ENCODE measurements around the gene RALA.

Gene RALA

DNA sequence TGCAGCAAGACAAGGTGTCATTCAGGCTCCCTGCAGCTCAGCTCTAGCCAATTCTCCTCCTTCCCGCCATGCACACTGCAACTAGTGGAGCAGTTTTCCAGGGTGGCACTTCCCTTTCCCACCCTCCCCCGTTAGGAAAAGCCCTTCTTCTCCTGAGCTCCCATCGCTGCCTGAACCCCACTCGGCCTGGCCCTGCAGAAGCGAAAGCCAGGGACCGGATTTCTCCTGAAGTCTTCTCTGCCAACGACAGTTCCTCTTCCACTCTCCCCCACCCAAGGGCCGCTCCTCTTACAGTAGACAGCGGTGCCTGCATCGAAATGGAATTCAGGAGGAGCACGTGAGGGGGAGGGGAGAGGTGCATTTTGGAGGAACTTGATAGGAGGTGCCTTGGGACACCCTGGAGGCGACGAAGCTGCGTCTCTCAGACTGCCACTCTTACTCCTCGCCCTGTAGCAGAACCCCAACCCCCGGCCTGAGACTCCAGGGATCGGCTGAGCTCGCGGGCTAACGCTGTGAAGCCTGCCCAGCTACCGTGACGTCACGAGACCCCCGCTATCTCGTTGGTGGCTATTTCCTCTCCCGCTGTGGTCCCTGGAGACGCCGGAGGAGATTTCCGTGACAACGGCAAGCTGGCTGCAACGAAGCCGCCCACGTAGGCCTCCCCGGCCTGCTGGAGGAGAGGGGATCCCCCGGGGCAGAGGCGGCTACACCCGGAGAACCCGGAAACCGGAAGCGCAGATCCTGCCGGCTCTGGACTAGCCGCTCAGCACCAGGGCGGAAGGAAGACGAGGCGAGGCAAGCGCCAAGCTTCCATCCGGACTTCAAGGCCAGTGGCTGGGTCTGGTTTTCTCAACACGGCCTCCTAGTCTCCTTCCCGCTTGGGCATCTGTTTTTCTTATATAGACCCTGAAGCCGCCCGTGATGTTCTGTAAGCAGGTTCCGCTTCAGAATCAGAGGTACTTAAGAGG is 109.7 kb downstream of the RALA start:
- no peaks in the 10 kb centered on the region for H4K20me1 ChIP-seq (ENCODE audit: insufficient read depth, low read length)
- peak overlapping the region; percentile 60; the same call in 1 of the 2 replicates for H2AFZ ChIP-seq (ENCODE audit: low read length)
- H3K36me3 ChIP-seq (ENCODE audit: insufficient read depth, low read length) = peaks cover 12% of the 10 kb centered on the region
- H3K79me2 ChIP-seq (ENCODE audit: insufficient read depth, low read length) = peaks cover 20% of the 10 kb centered on the region
- no peaks in the 10 kb centered on the region for H3F3A ChIP-seq (ENCODE audit: insufficient read depth, low read length)
- H3K27me3 ChIP-seq (ENCODE audit: insufficient read depth, low read length) = no peaks in the 10 kb centered on the region
- no peaks in the 10 kb centered on the region for H3K9me2 ChIP-seq (ENCODE audit: low read depth, low read length)
- H3K4me1 ChIP-seq (ENCODE audit: insufficient read depth, low read length, severe bottlenecking) = peaks cover 42% of the 10 kb centered on the region
- peak overlapping the region; percentile 80 for H3K4me3 ChIP-seq (ENCODE audit: low read depth, low read length, poor library complexity, severe bottlenecking)
- H3K9me3 ChIP-seq (ENCODE audit: low read length) = no peaks in the 10 kb centered on the region
- no peak for TF ChIP-seq EZH2 (IDR thresholded peaks at IDR 0.05; ENCODE audit: borderline replicate concordance, low read length)
- TF ChIP-seq, protein P1, sequence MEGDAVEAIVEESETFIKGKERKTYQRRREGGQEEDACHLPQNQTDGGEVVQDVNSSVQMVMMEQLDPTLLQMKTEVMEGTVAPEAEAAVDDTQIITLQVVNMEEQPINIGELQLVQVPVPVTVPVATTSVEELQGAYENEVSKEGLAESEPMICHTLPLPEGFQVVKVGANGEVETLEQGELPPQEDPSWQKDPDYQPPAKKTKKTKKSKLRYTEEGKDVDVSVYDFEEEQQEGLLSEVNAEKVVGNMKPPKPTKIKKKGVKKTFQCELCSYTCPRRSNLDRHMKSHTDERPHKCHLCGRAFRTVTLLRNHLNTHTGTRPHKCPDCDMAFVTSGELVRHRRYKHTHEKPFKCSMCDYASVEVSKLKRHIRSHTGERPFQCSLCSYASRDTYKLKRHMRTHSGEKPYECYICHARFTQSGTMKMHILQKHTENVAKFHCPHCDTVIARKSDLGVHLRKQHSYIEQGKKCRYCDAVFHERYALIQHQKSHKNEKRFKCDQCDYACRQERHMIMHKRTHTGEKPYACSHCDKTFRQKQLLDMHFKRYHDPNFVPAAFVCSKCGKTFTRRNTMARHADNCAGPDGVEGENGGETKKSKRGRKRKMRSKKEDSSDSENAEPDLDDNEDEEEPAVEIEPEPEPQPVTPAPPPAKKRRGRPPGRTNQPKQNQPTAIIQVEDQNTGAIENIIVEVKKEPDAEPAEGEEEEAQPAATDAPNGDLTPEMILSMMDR (IDR thresholded peaks at IDR 0.05; ENCODE audit: low read length) = no peak
- peak overlapping the region; percentile 51 for H3K27ac ChIP-seq (ENCODE audit: low read depth, low read length, poor library complexity, severe bottlenecking)
- H3K4me2 ChIP-seq (ENCODE audit: low read length) = peak overlapping the region; percentile 78
- peak overlapping the region; percentile 78 for H3K9ac ChIP-seq (ENCODE audit: low read length)

DNA sequence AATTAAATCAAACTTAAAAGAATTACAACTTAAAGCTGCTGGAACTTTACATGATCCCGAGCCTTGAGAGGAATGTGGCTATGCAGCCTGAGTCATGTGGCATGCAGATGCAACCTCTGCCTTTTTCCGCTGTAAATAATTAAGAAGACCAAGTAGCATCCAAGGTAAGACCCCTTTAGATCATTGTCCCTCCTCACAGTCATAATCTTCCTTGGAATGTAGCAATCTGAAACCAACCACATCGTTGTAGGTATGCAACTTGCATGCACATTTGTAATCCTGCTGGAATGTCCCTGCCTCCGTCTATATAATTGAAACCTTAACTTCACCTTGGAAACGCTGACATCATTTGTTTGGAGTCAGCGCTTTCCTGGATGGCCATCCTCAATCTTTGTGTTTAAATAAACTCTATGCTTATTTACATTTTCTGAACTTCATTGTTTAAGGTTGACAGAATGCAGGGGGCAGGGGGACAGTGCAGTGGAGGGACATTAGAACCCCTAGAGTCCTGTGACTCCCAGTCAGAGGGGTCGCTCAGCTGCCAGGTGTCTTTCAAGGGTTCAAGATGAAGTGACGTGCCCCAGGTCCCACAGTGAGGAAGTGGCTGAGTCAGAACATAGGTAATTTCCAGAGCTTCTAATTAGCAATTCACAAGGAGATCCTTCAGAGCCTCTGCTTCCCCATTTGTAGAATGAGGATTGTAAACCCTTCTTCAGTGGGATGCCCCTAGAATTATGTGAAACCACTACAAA is 110.7 kb downstream of the RALA start:
- Histone ChIP-seq H3K36me3 (ENCODE audit: insufficient read depth, low read length) (peaks cover 12% of the 10 kb centered on the region), H2AFZ (ENCODE audit: low read length) (peak overlapping the region; percentile 60; the same call in 1 of the 2 replicates), H3K4me3 (ENCODE audit: low read depth, low read length, poor library complexity, severe bottlenecking) (peak overlapping the region; percentile 80), H3F3A (ENCODE audit: insufficient read depth, low read length) (no peaks in the 10 kb centered on the region), H4K20me1 (ENCODE audit: insufficient read depth, low read length) (no peaks in the 10 kb centered on the region), H3K9me3 (ENCODE audit: low read length) (no peaks in the 10 kb centered on the region), H3K27ac (ENCODE audit: low read depth, low read length, poor library complexity, severe bottlenecking) (peak overlapping the region; percentile 51), H3K9ac (ENCODE audit: low read length) (peak overlapping the region; percentile 78), H3K79me2 (ENCODE audit: insufficient read depth, low read length) (peaks cover 23% of the 10 kb centered on the region), H3K4me1 (ENCODE audit: insufficient read depth, low read length, severe bottlenecking) (peaks cover 42% of the 10 kb centered on the region), H3K27me3 (ENCODE audit: insufficient read depth, low read length) (no peaks in the 10 kb centered on the region), H3K4me2 (ENCODE audit: low read length) (peak overlapping the region; percentile 78), H3K9me2 (ENCODE audit: low read depth, low read length) (no peaks in the 10 kb centered on the region)
- no peak for TF ChIP-seq EZH2 (IDR thresholded peaks at IDR 0.05; ENCODE audit: borderline replicate concordance, low read length)
- TF ChIP-seq, protein P1 (IDR thresholded peaks at IDR 0.05; ENCODE audit: low read length) = no peak

DNA sequence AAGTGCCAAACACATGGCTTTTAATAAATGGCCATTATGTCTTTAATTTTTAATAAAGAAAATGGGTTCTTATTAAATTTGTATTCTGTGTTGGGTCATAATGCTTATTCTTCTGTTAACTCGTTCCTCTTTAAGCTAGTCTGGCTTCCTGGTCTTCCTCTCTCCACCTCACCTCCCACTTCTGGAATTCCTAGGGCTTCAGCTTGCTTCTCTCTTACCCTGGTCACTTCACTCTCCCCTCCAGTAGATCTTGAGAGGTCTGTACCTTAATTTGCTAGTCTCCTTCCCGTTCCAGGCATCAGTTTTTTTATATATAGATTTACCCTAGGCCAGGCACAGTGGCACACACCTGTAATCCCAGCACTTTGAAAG is 111.2 kb downstream of the RALA start:
- no peaks in the 10 kb centered on the region for H3F3A ChIP-seq (ENCODE audit: insufficient read depth, low read length)
- peak overlapping the region; percentile 78 for H3K9ac ChIP-seq (ENCODE audit: low read length)
- no peaks in the 10 kb centered on the region for H3K9me3 ChIP-seq (ENCODE audit: low read length)
- H3K27me3 ChIP-seq (ENCODE audit: insufficient read depth, low read length) = no peaks in the 10 kb centered on the region
- H3K36me3 ChIP-seq (ENCODE audit: insufficient read depth, low read length) = peaks cover 12% of the 10 kb centered on the region
- H4K20me1 ChIP-seq (ENCODE audit: insufficient read depth, low read length) = no peaks in the 10 kb centered on the region
- TF ChIP-seq EZH2 (IDR thresholded peaks at IDR 0.05; ENCODE audit: borderline replicate concordance, low read length) = no peak
- TF ChIP-seq, protein P1 (IDR thresholded peaks at IDR 0.05; ENCODE audit: low read length) = no peak
- H3K4me2 ChIP-seq (ENCODE audit: low read length) = peak overlapping the region; percentile 78
- H3K9me2 ChIP-seq (ENCODE audit: low read depth, low read length) = no peaks in the 10 kb centered on the region
- H3K4me1 ChIP-seq (ENCODE audit: insufficient read depth, low read length, severe bottlenecking) = peaks cover 42% of the 10 kb centered on the region
- H3K27ac ChIP-seq (ENCODE audit: low read depth, low read length, poor library complexity, severe bottlenecking) = no peak overlapping the region
- H2AFZ ChIP-seq (ENCODE audit: low read length) = no peak overlapping the region
- H3K79me2 ChIP-seq (ENCODE audit: insufficient read depth, low read length) = peaks cover 25% of the 10 kb centered on the region
- H3K4me3 ChIP-seq (ENCODE audit: low read depth, low read length, poor library complexity, severe bottlenecking) = peak overlapping the region; percentile 80
